ENCODE results near the gene TRPV5. TPM values are rescaled to one million over a fixed set of nuclear protein-coding genes. Genes with fewer than 3 reads are reported as not detected.

TRPV5 gene
- polyA plus RNA-seq, 2 of the 4 experiments (the other 2 are of a cell fraction), result not detected

DNA sequence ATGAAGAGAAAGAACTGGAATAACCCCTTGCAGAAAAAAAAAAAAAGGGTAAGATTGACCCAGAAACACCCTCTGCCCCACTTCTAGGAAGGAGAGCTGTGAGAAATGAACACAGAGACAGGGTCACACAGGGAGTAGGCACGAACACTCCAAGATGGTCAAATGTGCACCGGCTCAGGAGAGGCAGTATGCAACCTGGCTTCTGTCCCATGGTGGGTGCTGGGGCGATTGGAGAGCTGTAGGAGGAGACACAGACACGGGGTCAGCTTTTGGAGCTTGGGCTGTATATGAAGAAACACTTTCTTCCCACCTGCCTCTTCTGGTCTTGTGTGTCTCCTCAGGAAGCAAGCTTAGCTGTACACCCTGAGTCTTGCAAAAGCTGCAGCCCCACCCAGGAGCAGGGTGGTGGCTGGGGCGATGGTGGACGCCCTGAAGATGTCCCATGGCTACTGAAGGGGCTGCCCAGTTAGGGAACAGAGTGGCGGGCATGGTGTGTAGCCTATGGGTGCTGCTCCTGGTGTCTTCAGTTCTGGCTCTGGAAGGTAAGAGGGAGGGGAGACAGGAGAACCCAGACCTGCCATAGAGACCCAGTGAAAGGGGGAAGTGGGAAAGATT is 70.7 kb downstream of the TRPV5 start:
- Histone ChIP-seq H3K4me3 (no peak overlapping the region), H3K4me1 (no peaks in the 10 kb centered on the region), H3K27ac (no peak overlapping the region), H3K9me3 (no peaks in the 10 kb centered on the region), H3K4me2 (no peak overlapping the region)
- TF ChIP-seq MYC (IDR thresholded peaks at IDR 0.05; ENCODE audit: borderline replicate concordance, low read length) (no peak), HOXB13 (CRISPR knock-in tag; IDR thresholded peaks at IDR 0.05; ENCODE audit: low read depth) (no peak), FOXS1 (CRISPR knock-in tag; IDR thresholded peaks at IDR 0.05) (no peak), JUN (IDR thresholded peaks at IDR 0.05) (no peak), HOXA7 (CRISPR knock-in tag; IDR thresholded peaks at IDR 0.05) (no peak)
- TF ChIP-seq, protein P1, sequence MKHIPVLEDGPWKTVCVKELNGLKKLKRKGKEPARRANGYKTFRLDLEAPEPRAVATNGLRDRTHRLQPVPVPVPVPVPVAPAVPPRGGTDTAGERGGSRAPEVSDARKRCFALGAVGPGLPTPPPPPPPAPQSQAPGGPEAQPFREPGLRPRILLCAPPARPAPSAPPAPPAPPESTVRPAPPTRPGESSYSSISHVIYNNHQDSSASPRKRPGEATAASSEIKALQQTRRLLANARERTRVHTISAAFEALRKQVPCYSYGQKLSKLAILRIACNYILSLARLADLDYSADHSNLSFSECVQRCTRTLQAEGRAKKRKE (CRISPR knock-in tag; IDR thresholded peaks at IDR 0.05; ENCODE audit: low read depth), result no peak
- no peak for FAIRE-seq
- ChIA-PET CTCF (interaction anchor here (0.6 to 5.2 kb wide), 3 partner anchors 8 to 39 kb away, joined by 3 to 40 read pairs (median 3); partner anchors contain the start of gene EPHB6), POLR2A (no interaction called here)
- DNase-seq (ENCODE audit: low read depth in 1 of 2, low spot score in 1 of 2), result no peak
- 8% methylated on average over 7 of the region's 7 CpGs for WGBS (ENCODE audit: missing lambda C conversion rate)
- ATAC-seq, result no peak

DNA sequence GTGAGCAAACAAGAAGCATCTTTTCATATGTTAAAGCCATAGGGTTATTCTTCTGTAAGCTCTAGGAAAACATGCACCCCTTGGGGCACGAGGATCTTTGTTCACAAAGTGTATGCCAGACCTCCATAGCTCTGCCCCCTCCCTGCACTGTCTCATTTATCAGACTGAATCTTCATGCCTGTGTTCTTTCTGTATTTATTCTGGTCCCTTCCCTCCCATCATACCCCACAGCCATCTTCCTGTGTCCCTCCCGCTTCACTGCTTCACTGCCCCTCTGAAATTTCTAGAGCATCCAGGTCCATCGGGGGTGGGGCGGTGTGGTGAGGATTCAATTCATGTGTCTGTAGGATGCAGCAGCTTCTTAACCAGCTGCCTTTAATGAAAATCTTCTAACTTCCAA is 71.2 kb downstream of the TRPV5 start:
- CTCF ChIA-PET, result interaction anchor here (1.1 to 5.2 kb wide), 2 partner anchors 7 to 11 kb away, joined by 3 to 40 read pairs; partner anchors contain the start of gene EPHB6
- WGBS (ENCODE audit: missing lambda C conversion rate), result 26% methylated on average over 4 of the region's 4 CpGs
- TF ChIP-seq SMC3 (IDR thresholded peaks at IDR 0.05), result no peak
- no peak for TF ChIP-seq HOXA7 (CRISPR knock-in tag; IDR thresholded peaks at IDR 0.05)
- TF ChIP-seq RNF2 (IDR thresholded peaks at IDR 0.05; ENCODE audit: borderline replicate concordance, low read depth), result no peak
- TF ChIP-seq, protein P1 (CRISPR knock-in tag; IDR thresholded peaks at IDR 0.05; ENCODE audit: low read depth), result no peak
- no peak for TF ChIP-seq BHLHE40 (IDR thresholded peaks at IDR 0.05; ENCODE audit: low read depth, low read length)
- TF ChIP-seq EHF (CRISPR knock-in tag; IDR thresholded peaks at IDR 0.05), result no peak
- TF ChIP-seq, protein P2, sequence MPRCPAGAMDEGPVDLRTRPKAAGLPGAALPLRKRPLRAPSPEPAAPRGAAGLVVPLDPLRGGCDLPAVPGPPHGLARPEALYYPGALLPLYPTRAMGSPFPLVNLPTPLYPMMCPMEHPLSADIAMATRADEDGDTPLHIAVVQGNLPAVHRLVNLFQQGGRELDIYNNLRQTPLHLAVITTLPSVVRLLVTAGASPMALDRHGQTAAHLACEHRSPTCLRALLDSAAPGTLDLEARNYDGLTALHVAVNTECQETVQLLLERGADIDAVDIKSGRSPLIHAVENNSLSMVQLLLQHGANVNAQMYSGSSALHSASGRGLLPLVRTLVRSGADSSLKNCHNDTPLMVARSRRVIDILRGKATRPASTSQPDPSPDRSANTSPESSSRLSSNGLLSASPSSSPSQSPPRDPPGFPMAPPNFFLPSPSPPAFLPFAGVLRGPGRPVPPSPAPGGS (IDR thresholded peaks at IDR 0.05), result no peak
- TF ChIP-seq, protein P3, sequence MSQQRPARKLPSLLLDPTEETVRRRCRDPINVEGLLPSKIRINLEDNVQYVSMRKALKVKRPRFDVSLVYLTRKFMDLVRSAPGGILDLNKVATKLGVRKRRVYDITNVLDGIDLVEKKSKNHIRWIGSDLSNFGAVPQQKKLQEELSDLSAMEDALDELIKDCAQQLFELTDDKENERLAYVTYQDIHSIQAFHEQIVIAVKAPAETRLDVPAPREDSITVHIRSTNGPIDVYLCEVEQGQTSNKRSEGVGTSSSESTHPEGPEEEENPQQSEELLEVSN (IDR thresholded peaks at IDR 0.05; ENCODE audit: borderline replicate concordance, low read depth), result no peak
- no peak for TF ChIP-seq ZNF302 (CRISPR knock-in tag; IDR thresholded peaks at IDR 0.05)
- no peak overlapping the region for H3K4me3 ChIP-seq
- DNase-seq (ENCODE audit: low read depth in 1 of 2, low spot score in 1 of 2), result no peak
- no peak overlapping the region for H3K27ac ChIP-seq
- ATAC-seq, result no peak
- H3K9me3 ChIP-seq, result no peaks in the 10 kb centered on the region
- FAIRE-seq, result no peak
- H3K4me2 ChIP-seq, result no peak overlapping the region
- no peaks in the 10 kb centered on the region for H3K4me1 ChIP-seq
- POLR2A ChIA-PET, result no interaction called here

DNA sequence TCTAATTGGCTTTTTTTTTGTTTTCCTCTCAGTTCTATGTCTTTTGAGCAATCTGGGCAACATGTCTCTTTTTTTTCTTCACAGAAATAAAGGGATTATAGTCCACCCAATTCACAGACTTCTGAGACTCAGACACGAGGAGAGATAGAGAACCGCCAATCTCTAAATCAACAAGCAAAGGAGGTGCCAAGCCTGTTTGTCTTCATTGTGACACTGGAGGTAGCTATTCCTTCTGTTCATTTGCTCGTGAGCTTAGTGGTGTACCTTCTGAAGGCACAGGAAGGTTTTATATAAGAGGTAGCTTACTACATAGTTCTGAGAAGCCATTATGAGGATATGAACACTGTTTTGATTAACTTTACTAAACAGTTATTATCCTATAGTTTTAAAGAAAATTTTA is 72.6 kb downstream of the TRPV5 start:
- 19% methylated on average over 3 of the region's 3 CpGs for WGBS (ENCODE audit: missing lambda C conversion rate)
- POLR2A ChIA-PET, result no interaction called here
- CTCF ChIA-PET, result interaction anchor here (1.0 kb wide), 1 partner anchor 354 kb away, joined by 4 read pairs; no protein-coding TSS in a partner anchor
- Histone ChIP-seq H3K4me1 (no peaks in the 10 kb centered on the region), H3K9me3 (no peaks in the 10 kb centered on the region), H3K4me3 (no peak overlapping the region), H3K4me2 (no peak overlapping the region), H3K27ac (no peak overlapping the region)
- TF ChIP-seq, protein P4, sequence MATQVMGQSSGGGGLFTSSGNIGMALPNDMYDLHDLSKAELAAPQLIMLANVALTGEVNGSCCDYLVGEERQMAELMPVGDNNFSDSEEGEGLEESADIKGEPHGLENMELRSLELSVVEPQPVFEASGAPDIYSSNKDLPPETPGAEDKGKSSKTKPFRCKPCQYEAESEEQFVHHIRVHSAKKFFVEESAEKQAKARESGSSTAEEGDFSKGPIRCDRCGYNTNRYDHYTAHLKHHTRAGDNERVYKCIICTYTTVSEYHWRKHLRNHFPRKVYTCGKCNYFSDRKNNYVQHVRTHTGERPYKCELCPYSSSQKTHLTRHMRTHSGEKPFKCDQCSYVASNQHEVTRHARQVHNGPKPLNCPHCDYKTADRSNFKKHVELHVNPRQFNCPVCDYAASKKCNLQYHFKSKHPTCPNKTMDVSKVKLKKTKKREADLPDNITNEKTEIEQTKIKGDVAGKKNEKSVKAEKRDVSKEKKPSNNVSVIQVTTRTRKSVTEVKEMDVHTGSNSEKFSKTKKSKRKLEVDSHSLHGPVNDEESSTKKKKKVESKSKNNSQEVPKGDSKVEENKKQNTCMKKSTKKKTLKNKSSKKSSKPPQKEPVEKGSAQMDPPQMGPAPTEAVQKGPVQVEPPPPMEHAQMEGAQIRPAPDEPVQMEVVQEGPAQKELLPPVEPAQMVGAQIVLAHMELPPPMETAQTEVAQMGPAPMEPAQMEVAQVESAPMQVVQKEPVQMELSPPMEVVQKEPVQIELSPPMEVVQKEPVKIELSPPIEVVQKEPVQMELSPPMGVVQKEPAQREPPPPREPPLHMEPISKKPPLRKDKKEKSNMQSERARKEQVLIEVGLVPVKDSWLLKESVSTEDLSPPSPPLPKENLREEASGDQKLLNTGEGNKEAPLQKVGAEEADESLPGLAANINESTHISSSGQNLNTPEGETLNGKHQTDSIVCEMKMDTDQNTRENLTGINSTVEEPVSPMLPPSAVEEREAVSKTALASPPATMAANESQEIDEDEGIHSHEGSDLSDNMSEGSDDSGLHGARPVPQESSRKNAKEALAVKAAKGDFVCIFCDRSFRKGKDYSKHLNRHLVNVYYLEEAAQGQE (IDR thresholded peaks at IDR 0.05), result no peak
- TF ChIP-seq, protein P2 (IDR thresholded peaks at IDR 0.05), result no peak
- TF ChIP-seq HDAC2 (IDR thresholded peaks at IDR 0.05) (no peak), ZFP36 (IDR thresholded peaks at IDR 0.05; ENCODE audit: borderline replicate concordance, partially characterized antibody) (no peak), CHD2 (IDR thresholded peaks at IDR 0.05; ENCODE audit: low read length, partially characterized antibody) (no peak), SMC3 (IDR thresholded peaks at IDR 0.05) (no peak)
- TF ChIP-seq, protein P5, sequence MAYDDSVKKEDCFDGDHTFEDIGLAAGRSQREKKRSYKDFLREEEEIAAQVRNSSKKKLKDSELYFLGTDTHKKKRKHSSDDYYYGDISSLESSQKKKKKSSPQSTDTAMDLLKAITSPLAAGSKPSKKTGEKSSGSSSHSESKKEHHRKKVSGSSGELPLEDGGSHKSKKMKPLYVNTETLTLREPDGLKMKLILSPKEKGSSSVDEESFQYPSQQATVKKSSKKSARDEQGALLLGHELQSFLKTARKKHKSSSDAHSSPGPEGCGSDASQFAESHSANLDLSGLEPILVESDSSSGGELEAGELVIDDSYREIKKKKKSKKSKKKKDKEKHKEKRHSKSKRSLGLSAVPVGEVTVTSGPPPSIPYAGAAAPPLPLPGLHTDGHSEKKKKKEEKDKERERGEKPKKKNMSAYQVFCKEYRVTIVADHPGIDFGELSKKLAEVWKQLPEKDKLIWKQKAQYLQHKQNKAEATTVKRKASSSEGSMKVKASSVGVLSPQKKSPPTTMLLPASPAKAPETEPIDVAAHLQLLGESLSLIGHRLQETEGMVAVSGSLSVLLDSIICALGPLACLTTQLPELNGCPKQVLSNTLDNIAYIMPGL (CRISPR knock-in tag; IDR thresholded peaks at IDR 0.05; ENCODE audit: borderline replicate concordance), result no peak
- ATAC-seq (no peak), FAIRE-seq (no peak), DNase-seq (ENCODE audit: low read depth in 1 of 2, low spot score in 1 of 2) (no peak)

Measured in A549 (cell line).